Keratinocyte (primary cell): ENCODE data around the gene LTBP3. TPM values are rescaled to one million over a fixed set of nuclear protein-coding genes. Genes with fewer than 3 reads are reported as not detected.

Experiments
- DNase-seq: peaks from one replicate; pipeline ENCODE4 v3.0.0-alpha.2; 2011; ENCODE audit warnings: low read depth, missing footprints, low spot score
- FAIRE-seq: peaks from 2 replicates; lab custom pipeline; 2011; peaks lifted over from hg19 to GRCh38; lab: Jason Lieb, UNC
- H2AFZ ChIP-seq: 2 replicates; pipeline ENCODE4 v1.6.0; 2012; ENCODE audit warnings: low read length, control low read depth, inconsistent platforms; ENCODE audit not compliant: control insufficient read depth
- H3K27ac ChIP-seq: 2 replicates; pipeline ENCODE4 v1.5.1; 2011; ENCODE audit warnings: low read length; ENCODE audit not compliant: control insufficient read depth, insufficient read depth
- H3K27me3 ChIP-seq: 3 replicates; pipeline ENCODE4 v1.6.0; 2011; ENCODE audit warnings: low read length; ENCODE audit not compliant: control insufficient read depth, insufficient read depth; ENCODE audit errors: extremely low read depth
- H3K36me3 ChIP-seq, 2 experiments: 2 replicates in 1 of 2; 3 replicates in 1 of 2; pipeline ENCODE4 v1.5.1; 2011; ENCODE audit warnings: low read length in 2 of 2, mild to moderate bottlenecking in 1 of 2; ENCODE audit not compliant: control insufficient read depth in 2 of 2, insufficient read depth in 2 of 2; ENCODE audit errors: extremely low read depth in 1 of 2
- H3K4me1 ChIP-seq: 3 replicates; pipeline ENCODE4 v1.5.1; 2011; ENCODE audit warnings: low read length; ENCODE audit not compliant: control insufficient read depth, insufficient read depth; ENCODE audit errors: extremely low read depth
- H3K4me2 ChIP-seq: 3 replicates; pipeline ENCODE4 v1.6.0; 2011; ENCODE audit warnings: low read depth, low read length; ENCODE audit not compliant: control insufficient read depth, insufficient read depth; ENCODE audit errors: extremely low read depth
- H3K4me3 ChIP-seq, 3 experiments: fragments of 200-600 bp in 1 of 3; sonication (generic) in 1 of 3; 2 replicates in 2 of 3; 3 replicates in 1 of 3; pipeline ENCODE4 v1.5.1; 2011 to 2016; ENCODE audit warnings: low read length in 3 of 3, mild to moderate bottlenecking in 3 of 3, control low read depth in 2 of 3, inconsistent platforms in 1 of 3, low read depth in 1 of 3, mixed read lengths in 1 of 3, mixed run types in 1 of 3, moderate library complexity in 1 of 3; ENCODE audit not compliant: control insufficient read depth in 2 of 3, insufficient read depth in 2 of 3; ENCODE audit errors: extremely low read depth in 1 of 3
- H3K79me2 ChIP-seq: 2 replicates; pipeline ENCODE4 v1.6.0; 2012; ENCODE audit warnings: low read length; ENCODE audit not compliant: control insufficient read depth, insufficient read depth
- H3K9ac ChIP-seq: 3 replicates; pipeline ENCODE4 v1.6.0; 2011; ENCODE audit warnings: low read length; ENCODE audit not compliant: control insufficient read depth, insufficient read depth; ENCODE audit errors: extremely low read depth
- H3K9me1 ChIP-seq: 3 replicates; pipeline ENCODE4 v1.6.0; 2011; ENCODE audit warnings: low read length; ENCODE audit not compliant: control insufficient read depth, insufficient read depth; ENCODE audit errors: extremely low read depth
- H3K9me3 ChIP-seq: 2 replicates; pipeline ENCODE4 v1.5.1; 2012; ENCODE audit warnings: low read depth, low read length; ENCODE audit not compliant: control insufficient read depth
- H4K20me1 ChIP-seq: 3 replicates; pipeline ENCODE4 v1.6.0; 2011; ENCODE audit warnings: low read length; ENCODE audit not compliant: control insufficient read depth, insufficient read depth; ENCODE audit errors: extremely low read depth
- CTCF ChIP-seq, 3 experiments: IDR thresholded peaks in 1 of 3; conservative IDR thresholded peaks in 1 of 3; optimal IDR thresholded peaks in 1 of 3; 2 replicates in 2 of 3; 3 replicates in 1 of 3; pipeline versions ENCODE3 to v1.5.1; 2011; ENCODE audit warnings: low read length in 3 of 3, mild to moderate bottlenecking in 3 of 3, moderate library complexity in 2 of 3, control low read depth in 1 of 3, inconsistent platforms in 1 of 3; ENCODE audit not compliant: insufficient read depth in 2 of 3; ENCODE audit errors: extremely low read depth in 1 of 3
- EZH2 ChIP-seq: IDR thresholded peaks from one replicate; pipeline ENCODE4 v1.6.1; 2012; ENCODE audit warnings: inconsistent platforms, mild to moderate bottlenecking, low read length, moderate library complexity
- dilution Hi-C: fragments of 300-500 bp; cut with MboI; formaldehyde crosslinking; loops from one replicate; pipeline ENCODE4 v1.7.0; 2020; ENCODE audit warnings: low sequenced_read_pairs; ENCODE audit not compliant: extremely low pct_ligation_motif_present
- polyA plus RNA-seq, 5 experiments: library from polyadenylated mRNA; depleted of rRNA in 3 of 5; stranded (reverse) in 3 of 5; stranded (forward) in 1 of 5; unstranded in 1 of 5; fragments of >200 nt; gene quantifications; 1 replicate in 1 of 5; 2 replicates in 3 of 5; 3 replicates in 1 of 5; pipeline versions ENCODE4 v1.2.1 to v1.2.3, GENCODE V29; 2011 to 2012; ENCODE audit warnings: missing spikeins in 2 of 5, low read depth in 1 of 5, low replicate concordance in 1 of 5

LTBP3 gene
- polyA plus RNA-seq, 1 donor (not counting 4 experiments of a cell fraction or from before 2014, with no cell fraction given) = 9.1 TPM

- Histone ChIP-seq H2AFZ (no peak overlapping the region), H3K4me2 (peak overlapping the region; percentile 64), H4K20me1 (peaks cover 8% of the 10 kb centered on the region), H3K9ac (peak overlapping the region; percentile 56), H3K27ac (peak overlapping the region; percentile 70), H3K9me3 (no peaks in the 10 kb centered on the region), H3K9me1 (no peaks in the 10 kb centered on the region), H3K27me3 (no peaks in the 10 kb centered on the region), H3K4me1 (peaks cover 41% of the 10 kb centered on the region), H3K36me3 (peaks cover 8 to 10% of the 10 kb centered on the region in 2 experiments), H3K4me3 (peak overlapping the region in 1 of 3 experiments; percentile 3), H3K79me2 (peaks cover 5% of the 10 kb centered on the region)
- DNase-seq = no peak
- FAIRE-seq = no peak
- dilution Hi-C loops = no loop called here
- TF ChIP-seq CTCF (optimal IDR thresholded peaks at IDR 0.05 in 1 of 3, IDR thresholded peaks at IDR 0.05 in 1 of 3, conservative IDR thresholded peaks at IDR 0.05 in 1 of 3; ENCODE audit: extremely low read depth in 1 of 3, insufficient read depth in 2 of 3, low read length in 3 of 3) = no peak
- no peak for TF ChIP-seq EZH2
These were observed 19.6 kb upstream of the LTBP3 start for GRCh38 chr11:65577756-65578109.

DNA sequence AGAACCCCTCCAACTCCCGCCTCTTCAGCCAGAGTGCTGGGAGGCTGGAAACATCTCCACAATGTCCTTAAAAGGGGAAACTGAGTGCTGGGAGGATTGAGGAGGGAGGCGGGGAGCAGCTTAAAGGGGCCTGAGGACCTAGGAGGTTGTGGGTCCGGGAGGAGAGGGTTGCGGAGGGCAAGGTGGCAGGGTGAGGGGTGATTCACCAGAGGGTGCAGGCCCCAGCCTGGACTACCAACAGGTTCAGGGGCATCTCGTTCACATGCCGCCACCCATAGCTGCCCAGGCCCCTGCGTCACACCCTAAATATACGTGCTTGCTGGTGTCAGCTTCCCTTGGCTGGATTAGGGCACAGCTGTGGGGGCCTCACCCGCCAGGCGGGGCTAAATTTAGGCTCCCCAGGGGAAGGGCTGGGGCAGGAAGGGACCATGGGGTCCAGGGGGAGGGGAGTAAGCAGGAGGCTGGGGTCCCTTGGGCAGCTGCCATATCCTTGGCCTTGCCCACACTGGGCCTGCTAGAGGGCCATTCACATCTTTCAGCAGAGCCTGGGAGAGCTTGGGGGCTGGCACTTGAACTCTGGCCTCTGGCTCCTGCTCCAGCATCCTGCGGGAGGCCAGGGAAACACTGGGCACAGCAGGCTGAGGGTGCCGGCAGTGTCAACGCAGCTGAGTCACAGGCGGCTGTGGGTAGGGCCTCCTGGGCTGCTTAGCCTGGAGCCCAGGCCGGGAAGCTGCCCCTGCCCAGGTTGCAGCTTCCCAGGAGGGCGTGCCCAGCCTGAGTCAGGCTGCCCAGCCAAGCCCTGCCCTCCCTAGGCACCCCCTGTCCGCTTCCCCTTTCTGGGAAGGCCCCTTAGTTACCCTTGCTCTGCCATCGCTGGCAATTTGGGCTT lies 19.0 kb upstream of the LTBP3 start:
- no peaks in the 10 kb centered on the region for H3K27me3 ChIP-seq
- peak overlapping the region; percentile 56 for H3K9ac ChIP-seq
- peak overlapping the region; percentile 64 for H3K4me2 ChIP-seq
- H3K79me2 ChIP-seq = peaks cover 5% of the 10 kb centered on the region
- FAIRE-seq (peak; percentile 79), DNase-seq (no peak)
- H4K20me1 ChIP-seq = peaks cover 8% of the 10 kb centered on the region
- peak overlapping the region; percentile 70 for H3K27ac ChIP-seq
- peaks cover 42% of the 10 kb centered on the region for H3K4me1 ChIP-seq
- peak overlapping the region; percentile 51 to 74 (median 71) for H3K4me3 ChIP-seq
- H3K9me1 ChIP-seq = no peaks in the 10 kb centered on the region
- H2AFZ ChIP-seq = no peak overlapping the region
- dilution Hi-C loops = no loop called here
- H3K36me3 ChIP-seq = peaks cover 8 to 10% of the 10 kb centered on the region in 2 experiments
- no peak for TF ChIP-seq EZH2
- no peak for TF ChIP-seq CTCF (optimal IDR thresholded peaks at IDR 0.05 in 1 of 3, IDR thresholded peaks at IDR 0.05 in 1 of 3, conservative IDR thresholded peaks at IDR 0.05 in 1 of 3; ENCODE audit: extremely low read depth in 1 of 3, insufficient read depth in 2 of 3, low read length in 3 of 3)
- no peaks in the 10 kb centered on the region for H3K9me3 ChIP-seq
